ENCODE data around the gene ZNF217.
"Not testable (repeated sequence)": the region's sequence is repeated elsewhere in the genome, so short reads cannot be mapped to it uniquely, and the experiment has no call there.

Gene ZNF217

GRCh38 chr20:53626584-53626983, 32.9 kb upstream of the ZNF217 start:
- Mint-ChIP-seq H3K27me3 (no peaks in the 10 kb centered on the region), H3K27ac (no peak overlapping the region), H3K9me3 (no peaks in the 10 kb centered on the region), H3K4me1 (peaks cover 37% of the 10 kb centered on the region), H3K36me3 (ENCODE audit: low read depth) (no peaks in the 10 kb centered on the region), H3K4me3 (no peak overlapping the region)
- ATAC-seq = no peak
- DNase-seq = no peak

DNA sequence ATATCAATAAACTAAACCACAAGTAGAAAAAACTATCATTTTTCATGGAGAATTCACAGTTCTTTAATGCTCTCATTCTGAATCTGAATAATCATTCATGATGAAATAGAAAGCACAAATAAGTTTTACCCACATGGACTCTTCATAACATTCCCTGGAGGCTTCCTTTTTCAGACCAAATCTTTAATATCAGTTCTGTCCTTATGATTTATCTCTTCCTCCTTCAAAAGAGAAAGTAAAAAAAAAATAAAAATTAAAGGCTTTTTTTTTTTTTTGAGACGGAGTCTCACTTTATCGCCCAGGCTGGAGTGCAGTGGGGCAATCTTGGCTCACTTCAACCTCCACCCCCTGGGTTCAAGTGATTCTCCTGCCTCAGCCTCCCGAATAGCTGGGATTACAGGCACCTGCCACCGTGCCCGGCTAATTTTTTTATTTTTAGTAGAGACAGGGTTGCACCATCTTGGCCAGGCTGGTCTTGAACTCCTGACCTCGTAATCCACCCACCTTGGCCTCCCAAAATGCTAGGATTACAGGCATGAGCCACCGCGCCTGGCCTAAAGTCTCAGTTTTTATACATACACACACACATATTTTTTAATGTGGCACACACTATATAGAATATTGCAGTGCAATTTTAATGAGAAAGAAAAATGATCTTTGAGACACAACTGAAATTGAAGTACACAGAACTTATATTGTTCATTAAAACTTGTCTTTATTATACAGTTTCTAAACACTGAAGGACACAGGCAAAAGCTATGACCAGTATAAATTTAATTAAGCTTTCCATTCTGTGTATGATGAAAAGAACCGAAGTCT, 31.9 kb upstream of the ZNF217 start:
- no peaks in the 10 kb centered on the region for H3K36me3 Mint-ChIP-seq (ENCODE audit: low read depth)
- no peak overlapping the region for H3K4me3 Mint-ChIP-seq
- no peaks in the 10 kb centered on the region for H3K9me3 Mint-ChIP-seq
- H3K4me1 Mint-ChIP-seq = peaks cover 44% of the 10 kb centered on the region
- DNase-seq (no peak), ATAC-seq (no peak)
- H3K27ac Mint-ChIP-seq = no peak overlapping the region
- H3K27me3 Mint-ChIP-seq = no peaks in the 10 kb centered on the region

GRCh38 chr20:53624927-53625250, 31.2 kb upstream of the ZNF217 start:
- H3K9me3 Mint-ChIP-seq; H3K4me3 Mint-ChIP-seq; H3K27ac Mint-ChIP-seq; H3K36me3 Mint-ChIP-seq (ENCODE audit: low read depth); ATAC-seq; DNase-seq; H3K27me3 Mint-ChIP-seq: not testable (repeated sequence)
- H3K4me1 Mint-ChIP-seq = peaks cover 44% of the 10 kb centered on the region

- Mint-ChIP-seq H3K4me1 (peaks cover 48% of the 10 kb centered on the region), H3K27me3 (no peaks in the 10 kb centered on the region), H3K4me3 (peak overlapping the region; percentile 79), H3K27ac (peak overlapping the region; percentile 98), H3K9me3 (no peaks in the 10 kb centered on the region), H3K36me3 (ENCODE audit: low read depth) (no peaks in the 10 kb centered on the region)
- ATAC-seq = peak; percentile 63
- peak; percentile 61 for DNase-seq
Measured at GRCh38 chr20:53623454-53624211, 30.0 kb upstream of the ZNF217 start.

- ATAC-seq (peak; percentile 45), DNase-seq (no peak)
- Mint-ChIP-seq H3K4me1 (peaks cover 48% of the 10 kb centered on the region), H3K27me3 (no peaks in the 10 kb centered on the region), H3K27ac (peak overlapping the region; percentile 98), H3K36me3 (ENCODE audit: low read depth) (no peaks in the 10 kb centered on the region), H3K4me3 (peak overlapping the region; percentile 79), H3K9me3 (no peaks in the 10 kb centered on the region)
Measured at GRCh38 chr20:53623134-53623453, 29.5 kb upstream of the ZNF217 start.

DNA sequence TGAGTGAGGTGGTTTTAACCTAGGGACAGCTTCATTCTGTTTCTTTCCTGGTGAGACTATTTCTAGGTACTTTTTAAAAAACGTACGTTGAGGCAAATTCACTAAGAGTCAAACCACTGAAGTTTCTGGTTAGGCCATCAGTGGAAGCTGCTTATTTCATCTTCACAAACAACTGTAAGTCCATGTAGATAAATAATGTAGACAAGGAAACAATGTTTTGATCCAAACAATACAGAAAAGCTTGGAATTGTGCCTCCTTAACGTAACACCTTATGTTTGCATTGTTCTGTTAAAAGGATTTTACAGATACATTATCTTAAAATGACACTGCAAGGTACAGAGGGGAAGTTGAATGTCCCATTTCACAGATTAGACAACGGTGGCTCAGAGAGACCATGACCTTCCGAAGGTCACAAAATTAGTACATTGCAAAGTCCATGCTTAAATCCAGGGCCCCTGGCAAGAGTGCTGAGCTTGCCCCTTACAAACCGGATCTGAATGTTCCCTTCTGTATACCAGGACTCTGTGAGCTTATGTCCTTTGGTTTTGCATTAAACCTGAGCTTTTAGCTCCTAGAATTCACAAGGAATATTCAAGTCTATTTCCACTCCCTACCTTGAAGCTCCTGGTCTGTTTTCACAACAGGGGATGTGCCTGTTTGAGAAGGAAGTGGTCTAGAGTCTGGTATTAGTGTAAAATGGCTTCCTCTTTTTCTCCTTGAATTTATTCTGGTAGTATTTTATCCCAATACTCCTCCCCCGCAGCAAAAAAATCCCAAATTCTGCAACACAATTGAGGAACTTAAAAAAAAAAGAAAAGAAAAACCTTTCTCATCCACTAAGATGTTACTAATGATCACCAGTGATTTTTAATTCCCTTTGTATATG, 28.9 kb upstream of the ZNF217 start:
- DNase-seq = no peak
- peak overlapping the region; percentile 79 for H3K4me3 Mint-ChIP-seq
- peak overlapping the region; percentile 98 for H3K27ac Mint-ChIP-seq
- no peak for ATAC-seq
- H3K9me3 Mint-ChIP-seq = no peaks in the 10 kb centered on the region
- H3K36me3 Mint-ChIP-seq (ENCODE audit: low read depth) = no peaks in the 10 kb centered on the region
- H3K4me1 Mint-ChIP-seq = peaks cover 45% of the 10 kb centered on the region
- no peaks in the 10 kb centered on the region for H3K27me3 Mint-ChIP-seq

- no peaks in the 10 kb centered on the region for H3K9me3 Mint-ChIP-seq
Measured at GRCh38 chr20:53621482-53622246, 28.0 kb upstream of the ZNF217 start.

GRCh38 chr20:53618490-53619000, 24.9 kb upstream of the ZNF217 start:
- peaks cover 34% of the 10 kb centered on the region for H3K4me1 Mint-ChIP-seq
- not testable (repeated sequence) for H3K9me3 Mint-ChIP-seq; DNase-seq; ATAC-seq; H3K27ac Mint-ChIP-seq; H3K27me3 Mint-ChIP-seq; H3K4me3 Mint-ChIP-seq; H3K36me3 Mint-ChIP-seq (ENCODE audit: low read depth)

More at GRCh38 chr20:53621482-53622246, 28.0 kb upstream of the ZNF217 start:
- ATAC-seq = peak; percentile 48
- Mint-ChIP-seq H3K4me1 (peaks cover 45% of the 10 kb centered on the region), H3K4me3 (peak overlapping the region; percentile 79), H3K27me3 (no peaks in the 10 kb centered on the region), H3K36me3 (ENCODE audit: low read depth) (no peaks in the 10 kb centered on the region), H3K27ac (peak overlapping the region; percentile 98)
- DNase-seq = no peak

DNA sequence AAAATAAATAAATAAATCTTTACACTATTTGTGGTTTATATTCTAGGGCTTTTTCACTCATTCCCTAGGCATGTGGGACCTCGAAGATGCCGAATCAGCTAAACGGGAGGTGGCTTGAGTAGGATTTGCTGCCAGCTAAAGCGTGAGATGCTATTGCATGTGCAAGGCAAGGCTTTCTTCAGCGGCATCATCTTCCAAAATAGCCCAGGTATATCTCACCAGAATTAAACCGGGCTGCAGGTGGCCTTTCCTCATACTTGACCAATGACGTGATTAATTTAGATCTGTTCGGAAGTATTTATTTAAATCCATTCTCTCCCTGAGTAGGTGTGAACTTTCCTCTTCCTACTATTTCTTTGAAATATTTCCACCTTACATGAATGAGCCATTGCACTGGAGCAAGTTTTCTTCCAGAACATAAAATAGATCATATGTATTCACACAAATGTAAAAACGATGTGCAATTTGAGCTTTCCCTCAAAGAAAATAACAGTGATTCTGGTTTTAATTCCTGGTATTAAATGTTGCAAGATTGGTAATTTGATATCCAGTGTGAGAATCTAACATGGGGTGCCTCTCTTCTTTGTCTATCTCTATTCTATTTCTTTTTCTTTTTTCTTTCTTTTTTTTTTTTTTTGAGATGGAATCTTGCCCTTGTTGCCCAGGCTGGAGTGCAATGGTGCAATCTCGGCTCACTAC, 24.3 kb upstream of the ZNF217 start:
- DNase-seq = no peak
- Mint-ChIP-seq H3K27me3 (no peaks in the 10 kb centered on the region), H3K27ac (no peak overlapping the region), H3K9me3 (no peaks in the 10 kb centered on the region), H3K36me3 (ENCODE audit: low read depth) (no peaks in the 10 kb centered on the region), H3K4me3 (no peak overlapping the region), H3K4me1 (peaks cover 28% of the 10 kb centered on the region)
- ATAC-seq = no peak

DNA sequence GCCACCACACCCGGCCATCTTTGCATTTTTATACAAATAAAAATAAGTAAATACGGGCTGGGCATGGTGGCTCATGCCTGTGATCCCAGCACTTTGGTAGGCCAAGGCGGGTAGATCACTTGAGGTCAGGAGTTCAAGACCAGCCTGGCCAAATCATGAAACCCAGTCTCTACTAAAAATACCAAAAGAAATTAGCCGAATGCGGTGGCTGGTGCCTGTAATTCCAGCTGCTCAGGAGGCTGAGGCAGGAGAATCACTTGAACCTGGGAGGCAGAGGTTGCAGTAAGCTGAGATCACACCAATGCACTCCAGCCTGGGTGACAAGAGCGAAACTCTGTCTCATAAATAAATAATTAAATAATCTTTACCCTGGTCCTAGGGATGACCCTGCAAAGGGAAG, 22.9 kb upstream of the ZNF217 start:
- peaks cover 20% of the 10 kb centered on the region for H3K4me1 Mint-ChIP-seq
- DNase-seq; H3K4me3 Mint-ChIP-seq; H3K36me3 Mint-ChIP-seq (ENCODE audit: low read depth); H3K27me3 Mint-ChIP-seq; H3K9me3 Mint-ChIP-seq; H3K27ac Mint-ChIP-seq; ATAC-seq: not testable (repeated sequence)

GRCh38 chr20:53613748-53614147, 20.1 kb upstream of the ZNF217 start:
- no peaks in the 10 kb centered on the region for H3K9me3 Mint-ChIP-seq
- no peak overlapping the region for H3K27ac Mint-ChIP-seq
- no peaks in the 10 kb centered on the region for H3K27me3 Mint-ChIP-seq
- DNase-seq (no peak), ATAC-seq (no peak)
- peaks cover 30% of the 10 kb centered on the region for H3K4me1 Mint-ChIP-seq
- no peak overlapping the region for H3K4me3 Mint-ChIP-seq
- peaks cover 2% of the 10 kb centered on the region for H3K36me3 Mint-ChIP-seq (ENCODE audit: low read depth)

DNA sequence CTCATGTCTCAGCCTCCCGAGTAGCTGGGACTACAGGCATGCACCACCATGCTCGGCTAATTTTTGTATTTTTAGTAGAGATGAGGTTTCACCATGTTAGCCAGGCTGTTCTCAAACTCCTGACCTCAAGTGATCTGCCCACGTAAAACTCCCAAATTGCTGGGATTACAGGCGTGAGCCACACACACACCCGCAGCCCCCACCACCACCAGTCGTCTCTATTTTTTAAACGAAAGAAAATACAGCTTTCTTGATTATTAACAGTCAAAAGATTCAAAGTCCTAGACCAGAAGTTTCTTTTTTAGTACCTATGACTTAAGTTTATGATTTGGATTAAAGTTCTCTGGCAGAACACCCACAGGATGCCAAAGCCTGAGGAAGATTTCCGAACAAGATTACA, 18.6 kb upstream of the ZNF217 start:
- not testable (repeated sequence) for H3K27me3 Mint-ChIP-seq; H3K27ac Mint-ChIP-seq; H3K4me3 Mint-ChIP-seq; H3K36me3 Mint-ChIP-seq (ENCODE audit: low read depth); ATAC-seq; DNase-seq; H3K9me3 Mint-ChIP-seq
- H3K4me1 Mint-ChIP-seq = peaks cover 39% of the 10 kb centered on the region

DNA sequence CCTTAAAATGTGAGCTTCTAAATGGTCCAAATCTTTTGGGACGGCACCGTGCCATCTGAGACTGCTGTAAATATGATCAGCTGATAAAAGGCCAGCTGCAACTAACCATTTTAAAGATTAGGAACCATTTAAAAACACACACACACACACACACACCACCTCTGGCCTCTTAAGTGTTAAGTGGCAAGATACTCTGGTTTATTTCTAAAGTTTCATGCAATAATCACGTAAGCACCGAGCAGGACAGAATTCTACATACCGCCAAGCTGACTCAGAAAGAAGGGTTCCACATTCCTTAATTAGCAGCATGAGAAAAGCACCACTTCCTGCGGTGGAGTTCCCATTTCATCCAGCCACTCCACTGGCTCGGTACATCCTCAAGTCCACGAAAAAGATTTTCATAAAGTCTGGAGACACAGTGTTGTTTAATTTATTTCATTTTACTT, 17.8 kb upstream of the ZNF217 start:
- Mint-ChIP-seq H3K27ac (peak overlapping the region; percentile 41), H3K4me1 (peaks cover 39% of the 10 kb centered on the region), H3K27me3 (no peaks in the 10 kb centered on the region), H3K4me3 (no peak overlapping the region), H3K36me3 (ENCODE audit: low read depth) (peaks cover 2% of the 10 kb centered on the region), H3K9me3 (no peaks in the 10 kb centered on the region)
- no peak for ATAC-seq
- DNase-seq = no peak

All from activated naive CD8-positive, alpha-beta T cell treated with anti-CD3 and anti-CD28 coated beads, Interleukin-2, amount 50 U/mL, for 24 hours (primary cell).